Activated naive CD8-positive, alpha-beta T cell treated with anti-CD3 and anti-CD28 coated beads for 36 hours (primary cell): ENCODE results near the gene CBFA2T3. TPM values are rescaled to one million over a fixed set of nuclear protein-coding genes. Genes with fewer than 3 reads are reported as not detected.

Experiments used
- DNase-seq: peaks from one replicate; pipeline ENCODE4 v3.0.0; 2021
- H3K27ac Mint-ChIP-seq: one replicate; pipeline ENCODE4 v1.8.0; 2022; ENCODE audit warnings: mild to moderate bottlenecking, moderate library complexity, mixed read lengths
- H3K27me3 Mint-ChIP-seq: one replicate; pipeline ENCODE4 v1.8.0; 2022; ENCODE audit warnings: mild to moderate bottlenecking, mixed read lengths
- H3K36me3 Mint-ChIP-seq: one replicate; pipeline ENCODE4 v1.8.0; 2021; ENCODE audit warnings: mild to moderate bottlenecking, mixed read lengths
- H3K4me1 Mint-ChIP-seq: one replicate; pipeline ENCODE4 v1.8.0; 2021; ENCODE audit warnings: mixed read lengths
- H3K4me3 Mint-ChIP-seq: one replicate; pipeline ENCODE4 v1.8.0; 2022; ENCODE audit warnings: mild to moderate bottlenecking, moderate library complexity, mixed read lengths
- H3K9me3 Mint-ChIP-seq: one replicate; pipeline ENCODE4 v1.8.0; 2022; ENCODE audit warnings: mixed read lengths
- total RNA-seq, 2 experiments: library from RNA; stranded (reverse); gene quantifications; one replicate each; pipeline ENCODE4 v1.2.3, GENCODE V29; 2021

The CBFA2T3 gene
- total RNA-seq, 2 experiments from 2014 or later, result 0.28 to 0.56 TPM

DNA sequence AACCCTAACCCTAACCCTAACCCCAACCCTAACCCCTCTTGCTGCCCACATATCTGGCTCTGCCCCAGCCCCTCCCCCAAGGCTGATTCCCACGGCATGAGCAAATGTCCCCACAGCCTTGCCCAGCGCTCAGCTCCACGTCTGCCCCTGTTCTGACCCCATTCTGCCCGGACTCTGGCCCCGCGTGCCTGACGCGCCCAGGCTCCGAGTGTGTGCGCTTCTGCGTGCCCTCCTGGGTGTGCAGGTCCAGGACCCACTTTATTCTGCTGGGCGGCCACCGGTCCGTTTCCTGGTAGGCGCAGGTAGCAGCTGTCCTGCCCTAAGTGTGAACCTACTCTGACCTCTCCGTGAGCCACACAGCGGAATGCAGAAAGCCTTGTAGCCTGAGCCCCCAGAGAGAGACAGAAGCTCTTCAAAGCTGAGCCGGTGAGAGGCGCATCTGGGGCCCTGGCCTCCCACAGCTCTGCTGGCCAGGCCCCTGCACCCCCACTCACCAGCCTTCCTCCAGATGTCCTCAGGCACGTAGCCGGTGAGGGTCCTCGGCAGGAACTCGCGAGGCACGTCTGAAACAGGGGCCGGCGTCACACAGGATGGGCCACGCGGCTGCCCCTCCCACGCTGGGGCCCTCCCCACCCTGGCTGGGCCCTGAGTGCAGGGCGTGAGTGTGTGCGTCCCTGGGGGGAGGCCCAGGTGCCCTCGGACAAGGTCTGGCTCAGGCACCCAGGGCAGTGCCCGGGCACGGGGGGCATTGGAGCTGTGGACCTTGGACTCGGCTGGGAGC is 96.6 kb downstream of the CBFA2T3 start:
- Mint-ChIP-seq H3K4me3 (no peak overlapping the region), H3K9me3 (peaks cover 1% of the 10 kb centered on the region), H3K27ac (no peak overlapping the region), H3K36me3 (no peaks in the 10 kb centered on the region), H3K4me1 (no peaks in the 10 kb centered on the region), H3K27me3 (no peaks in the 10 kb centered on the region)
- DNase-seq, result no peak

DNA sequence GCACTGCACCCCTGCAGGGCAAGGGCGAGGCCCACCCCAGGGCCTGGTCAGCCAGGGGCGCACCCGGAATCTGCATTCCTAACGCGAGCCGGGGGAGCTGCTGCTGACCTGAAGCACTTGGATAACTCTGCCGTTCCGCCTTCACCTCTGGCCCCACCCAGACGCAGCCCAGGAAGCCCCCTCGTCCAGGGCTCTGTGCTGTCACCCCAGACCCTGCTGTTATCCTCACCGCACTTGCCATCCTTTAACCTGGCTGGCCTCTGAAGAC is 97.3 kb downstream of the CBFA2T3 start:
- DNase-seq, result no peak
- H3K4me1 Mint-ChIP-seq, result no peaks in the 10 kb centered on the region
- no peaks in the 10 kb centered on the region for H3K27me3 Mint-ChIP-seq
- no peaks in the 10 kb centered on the region for H3K36me3 Mint-ChIP-seq
- H3K27ac Mint-ChIP-seq, result no peak overlapping the region
- H3K9me3 Mint-ChIP-seq, result peaks cover 1% of the 10 kb centered on the region
- H3K4me3 Mint-ChIP-seq, result no peak overlapping the region

DNA sequence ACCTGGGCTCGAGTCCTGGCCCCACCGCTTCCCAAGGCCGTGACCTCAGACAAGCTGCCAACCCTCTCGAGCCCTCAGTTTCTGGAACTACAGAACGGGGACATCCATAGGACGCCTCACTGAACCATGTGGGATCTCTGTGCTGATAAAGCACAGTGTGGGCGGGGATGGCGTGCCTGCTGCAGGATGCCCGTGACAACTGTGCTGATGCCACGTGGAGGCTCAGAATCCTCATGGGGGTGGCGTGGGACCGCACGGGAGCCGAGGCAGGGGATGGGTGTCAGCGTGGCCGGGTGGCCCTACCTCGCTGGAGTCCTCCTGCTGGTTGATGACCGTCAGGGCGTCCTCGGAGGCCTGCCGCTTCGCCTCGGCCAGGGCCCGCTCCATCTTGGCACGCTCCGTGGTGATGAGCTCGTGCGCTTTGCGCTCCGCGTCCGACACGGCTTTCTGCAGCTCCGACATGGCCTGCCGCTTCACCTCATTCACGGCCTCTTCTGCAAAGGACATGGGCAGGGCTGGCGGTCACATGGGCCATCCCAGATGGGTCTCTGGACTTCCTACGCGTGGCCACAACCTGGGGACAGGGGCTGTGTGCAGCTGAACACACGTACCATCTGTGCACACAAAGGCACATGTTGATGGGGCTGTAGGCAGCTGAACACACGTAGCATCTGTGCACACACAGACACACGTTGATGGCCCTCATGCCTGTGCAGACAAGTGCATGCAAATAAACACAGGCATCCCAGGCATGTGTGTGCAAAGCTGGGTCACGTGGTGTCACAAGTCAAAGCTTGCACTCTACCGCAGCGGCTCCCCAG is 97.8 kb downstream of the CBFA2T3 start:
- Mint-ChIP-seq H3K9me3 (peaks cover 1% of the 10 kb centered on the region), H3K36me3 (no peaks in the 10 kb centered on the region), H3K27ac (no peak overlapping the region), H3K27me3 (no peaks in the 10 kb centered on the region), H3K4me3 (no peak overlapping the region), H3K4me1 (no peaks in the 10 kb centered on the region)
- no peak for DNase-seq

DNA sequence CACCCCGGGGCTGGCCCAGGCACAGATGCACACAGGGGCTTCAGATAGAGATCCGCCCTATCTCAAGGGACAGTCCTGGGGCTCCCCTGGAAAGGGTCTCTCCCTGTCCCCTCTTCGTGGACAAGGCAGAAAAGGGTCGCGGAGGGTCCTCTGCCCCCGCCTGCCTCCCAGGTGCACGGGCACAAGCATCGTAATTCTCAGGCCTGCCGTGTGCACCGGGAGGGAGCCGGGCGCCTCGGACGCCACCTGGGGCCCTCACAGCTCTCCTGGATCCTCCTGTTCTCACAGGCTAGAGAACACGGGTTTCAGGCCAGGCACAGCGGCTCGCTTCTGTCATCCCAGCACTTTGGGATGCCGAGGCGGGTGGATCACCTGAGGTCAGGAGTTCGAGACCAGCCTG is 98.7 kb downstream of the CBFA2T3 start:
- Mint-ChIP-seq H3K27ac (no peak overlapping the region), H3K4me1 (no peaks in the 10 kb centered on the region), H3K9me3 (peaks cover 1% of the 10 kb centered on the region), H3K27me3 (no peaks in the 10 kb centered on the region), H3K4me3 (no peak overlapping the region), H3K36me3 (no peaks in the 10 kb centered on the region)
- no peak for DNase-seq

DNA sequence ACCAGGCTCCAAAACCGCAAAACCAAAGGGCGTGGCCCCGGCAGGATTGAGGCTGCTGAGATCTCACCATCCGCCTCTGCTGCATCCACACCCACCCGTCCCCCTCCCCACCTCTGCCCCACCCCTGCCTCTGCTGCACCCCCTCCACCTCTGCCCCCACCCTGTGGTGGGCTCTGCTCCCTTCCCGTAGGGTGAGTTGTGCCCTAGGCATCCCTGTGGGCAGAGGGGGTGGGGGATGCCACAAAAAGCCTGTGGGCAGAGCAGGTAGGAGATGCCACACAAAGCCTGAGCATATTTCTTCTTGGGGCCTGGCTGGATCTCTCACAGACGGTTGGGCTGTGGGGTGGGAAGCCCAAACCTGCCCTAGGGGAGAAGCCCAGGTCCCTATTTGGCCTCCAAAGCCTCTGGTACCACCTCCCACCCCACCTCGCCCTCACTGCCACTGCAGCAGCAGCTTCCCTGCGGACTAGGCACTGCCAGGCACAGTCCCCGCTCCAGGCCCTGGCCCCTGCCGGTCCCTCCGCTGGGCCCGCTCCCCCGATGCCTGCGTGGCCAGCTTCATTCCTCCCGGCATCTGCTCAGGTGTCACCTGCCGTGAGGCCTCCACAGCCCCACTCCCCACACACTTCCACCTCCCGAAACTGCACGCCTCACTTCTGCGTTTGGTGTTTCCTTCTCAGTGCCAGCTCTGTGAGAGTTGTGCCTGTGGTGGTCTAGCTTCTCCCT is 99.3 kb downstream of the CBFA2T3 start:
- no peak for DNase-seq
- peaks cover 1% of the 10 kb centered on the region for H3K9me3 Mint-ChIP-seq
- H3K36me3 Mint-ChIP-seq, result no peaks in the 10 kb centered on the region
- no peaks in the 10 kb centered on the region for H3K27me3 Mint-ChIP-seq
- H3K4me3 Mint-ChIP-seq, result no peak overlapping the region
- no peaks in the 10 kb centered on the region for H3K4me1 Mint-ChIP-seq
- H3K27ac Mint-ChIP-seq, result no peak overlapping the region

DNA sequence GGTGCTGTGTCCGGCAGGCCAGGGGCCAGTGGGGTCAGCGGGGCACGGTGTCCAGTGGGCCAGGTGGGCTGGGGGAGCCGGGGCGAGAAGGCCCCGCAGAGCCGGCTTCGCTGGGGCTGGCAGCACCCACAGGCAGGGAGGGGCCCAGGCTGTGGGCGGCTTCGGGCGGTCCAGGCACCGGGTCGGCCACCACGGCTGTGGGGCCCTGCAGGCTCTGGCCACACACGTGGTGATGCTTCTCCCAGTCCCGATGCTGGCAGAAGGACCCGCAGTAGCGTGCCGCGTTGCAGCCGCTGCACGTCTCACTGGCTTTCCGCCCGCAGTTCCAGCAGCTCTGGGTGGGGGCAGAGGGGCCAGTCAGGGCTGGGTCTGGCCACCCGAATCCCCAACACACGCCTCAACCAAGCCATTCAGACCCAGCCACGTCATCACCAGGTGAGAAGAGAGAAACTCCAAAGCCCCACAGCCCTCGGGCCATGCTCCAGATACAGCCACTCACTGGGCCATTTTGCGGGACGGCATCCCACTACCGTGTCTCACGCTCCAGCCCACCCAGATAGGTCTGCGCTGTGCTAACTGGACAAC is 100.0 kb downstream of the CBFA2T3 start:
- H3K36me3 Mint-ChIP-seq, result no peaks in the 10 kb centered on the region
- H3K27me3 Mint-ChIP-seq, result no peaks in the 10 kb centered on the region
- no peak overlapping the region for H3K4me3 Mint-ChIP-seq
- no peak overlapping the region for H3K27ac Mint-ChIP-seq
- H3K9me3 Mint-ChIP-seq, result no peaks in the 10 kb centered on the region
- H3K4me1 Mint-ChIP-seq, result no peaks in the 10 kb centered on the region
- DNase-seq, result no peak

DNA sequence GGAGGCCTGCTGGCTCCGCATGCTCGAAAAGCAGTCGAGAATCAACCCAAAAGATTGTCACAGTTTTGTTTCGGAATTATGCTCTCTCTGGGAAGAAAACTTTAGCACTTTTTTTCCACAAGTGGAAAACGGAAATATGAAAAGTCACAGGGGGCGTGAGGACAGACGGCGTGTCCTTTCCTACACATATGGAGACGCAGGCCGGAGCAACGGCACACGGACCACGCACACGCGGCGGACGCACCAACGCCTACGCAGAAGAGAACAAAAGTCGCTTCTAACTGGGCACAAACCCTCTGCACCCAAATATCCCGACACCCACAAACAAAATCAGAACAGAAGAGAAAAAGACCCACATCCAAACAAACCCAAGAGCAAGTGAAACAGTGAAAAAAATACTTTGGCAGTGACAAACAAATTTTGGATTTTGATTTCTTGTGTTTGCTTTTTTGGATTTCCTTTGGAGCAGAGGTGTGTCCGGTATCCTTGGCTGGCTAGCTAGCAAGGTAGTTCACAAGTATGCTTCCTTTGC is 101.2 kb downstream of the CBFA2T3 start:
- H3K36me3 Mint-ChIP-seq, result no peaks in the 10 kb centered on the region
- peaks cover 6% of the 10 kb centered on the region for H3K27me3 Mint-ChIP-seq
- no peak overlapping the region for H3K27ac Mint-ChIP-seq
- no peaks in the 10 kb centered on the region for H3K4me1 Mint-ChIP-seq
- DNase-seq, result no peak
- no peak overlapping the region for H3K4me3 Mint-ChIP-seq
- H3K9me3 Mint-ChIP-seq, result no peaks in the 10 kb centered on the region

DNA sequence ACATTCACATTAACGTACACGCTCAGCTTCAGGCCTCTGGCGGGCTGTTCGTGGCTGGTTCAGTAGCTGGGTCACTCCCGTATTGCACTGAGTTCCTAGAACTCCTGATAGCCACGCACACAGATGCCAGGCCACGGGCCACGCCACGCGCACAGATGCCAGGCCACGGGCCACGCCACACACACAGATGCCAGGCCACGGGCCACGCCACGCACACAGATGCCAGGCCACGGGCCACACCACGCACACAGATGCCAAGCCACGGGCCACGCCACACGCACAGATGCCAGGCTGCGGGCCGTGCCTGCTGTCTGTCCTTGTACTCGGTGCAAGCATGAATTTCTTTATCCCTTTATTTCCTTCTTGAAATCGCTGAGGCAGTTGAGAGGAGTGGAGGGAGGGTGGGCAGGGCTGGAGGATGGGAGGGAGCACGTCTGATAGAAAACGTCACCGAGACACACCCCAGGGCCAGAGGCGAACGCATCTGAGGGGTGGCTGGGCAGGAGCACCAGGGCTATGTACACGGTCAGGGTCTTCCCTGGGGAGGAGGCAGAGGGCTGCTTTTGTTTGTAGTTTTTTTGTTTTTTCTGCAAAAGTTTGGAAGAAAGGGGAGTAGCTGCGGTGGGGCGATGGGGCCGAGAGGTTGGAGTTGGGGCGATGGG is 101.9 kb downstream of the CBFA2T3 start:
- no peak overlapping the region for H3K4me3 Mint-ChIP-seq
- H3K27me3 Mint-ChIP-seq, result peaks cover 10% of the 10 kb centered on the region
- H3K4me1 Mint-ChIP-seq, result no peaks in the 10 kb centered on the region
- DNase-seq, result no peak
- no peaks in the 10 kb centered on the region for H3K9me3 Mint-ChIP-seq
- H3K36me3 Mint-ChIP-seq, result no peaks in the 10 kb centered on the region
- no peak overlapping the region for H3K27ac Mint-ChIP-seq

DNA sequence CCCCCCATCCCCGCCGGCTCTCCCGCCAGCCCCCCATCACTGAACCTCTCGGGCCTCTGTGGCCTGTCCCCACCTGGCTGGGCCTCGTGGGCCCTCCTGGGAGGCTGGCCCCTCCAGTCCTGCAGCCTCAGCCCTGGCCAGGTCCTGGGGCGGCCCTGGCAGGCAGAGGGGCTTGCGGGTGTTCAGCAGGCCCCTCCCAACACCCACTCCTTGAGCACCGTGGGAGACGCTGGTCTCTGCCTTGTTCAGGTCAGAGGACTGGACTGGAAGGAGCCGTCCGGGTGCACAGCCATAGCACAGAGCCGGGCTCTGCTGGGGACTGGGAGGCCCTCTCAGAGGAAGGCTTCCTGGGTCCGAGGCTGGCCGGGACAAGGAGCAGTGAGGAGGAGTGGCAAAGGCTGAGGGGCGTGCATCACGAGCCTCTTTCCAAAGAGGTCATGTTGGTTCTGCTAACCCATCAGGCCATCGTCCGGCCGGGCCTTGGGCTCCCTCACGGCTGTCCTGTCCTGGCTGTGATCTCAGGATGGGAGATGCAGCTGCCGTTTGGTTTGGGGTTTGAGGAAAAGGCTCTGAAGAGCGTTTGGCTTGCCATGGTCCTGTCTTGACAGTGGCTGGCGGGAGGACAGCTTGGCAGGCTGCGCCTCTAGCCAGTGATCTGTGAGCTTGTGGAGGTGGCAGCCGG is 104.2 kb downstream of the CBFA2T3 start:
- DNase-seq, result no peak
- H3K4me1 Mint-ChIP-seq, result no peaks in the 10 kb centered on the region
- no peaks in the 10 kb centered on the region for H3K36me3 Mint-ChIP-seq
- H3K27me3 Mint-ChIP-seq, result peaks cover 10% of the 10 kb centered on the region
- no peak overlapping the region for H3K27ac Mint-ChIP-seq
- no peaks in the 10 kb centered on the region for H3K9me3 Mint-ChIP-seq
- no peak overlapping the region for H3K4me3 Mint-ChIP-seq

DNA sequence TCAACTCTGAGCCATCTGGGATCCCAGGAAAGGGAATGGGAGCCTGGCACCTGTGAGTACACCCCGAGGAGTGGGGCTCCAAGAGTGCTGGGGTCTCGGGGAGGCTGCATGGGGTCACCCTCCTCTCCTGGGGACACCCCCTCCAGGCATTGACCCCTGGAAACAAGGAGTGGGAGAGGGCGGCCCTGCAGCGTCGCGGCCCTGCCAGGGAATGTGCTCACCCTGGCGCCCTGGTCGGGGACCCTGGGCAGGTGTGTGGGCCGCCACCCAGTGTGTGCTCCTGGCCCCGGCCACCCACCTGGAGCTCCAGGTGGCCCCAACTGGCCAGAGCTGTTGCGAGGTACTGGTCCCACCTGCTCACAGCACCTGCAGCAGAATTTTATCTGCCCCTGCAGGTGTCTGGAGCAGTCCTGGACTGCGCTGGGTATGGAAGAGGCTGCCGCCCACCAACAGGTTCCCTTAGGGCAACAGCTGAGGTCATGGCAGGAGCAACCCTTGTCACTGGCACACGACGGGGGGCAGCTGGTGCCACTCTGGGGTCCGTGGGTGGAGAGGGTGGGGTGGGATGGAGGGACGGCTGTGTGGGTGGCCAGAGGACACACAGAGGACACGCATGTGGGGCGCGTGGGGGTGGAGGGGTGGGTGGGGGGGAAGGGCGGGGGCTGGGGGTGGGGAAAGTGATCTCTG is 105.1 kb downstream of the CBFA2T3 start:
- no peaks in the 10 kb centered on the region for H3K36me3 Mint-ChIP-seq

DNA sequence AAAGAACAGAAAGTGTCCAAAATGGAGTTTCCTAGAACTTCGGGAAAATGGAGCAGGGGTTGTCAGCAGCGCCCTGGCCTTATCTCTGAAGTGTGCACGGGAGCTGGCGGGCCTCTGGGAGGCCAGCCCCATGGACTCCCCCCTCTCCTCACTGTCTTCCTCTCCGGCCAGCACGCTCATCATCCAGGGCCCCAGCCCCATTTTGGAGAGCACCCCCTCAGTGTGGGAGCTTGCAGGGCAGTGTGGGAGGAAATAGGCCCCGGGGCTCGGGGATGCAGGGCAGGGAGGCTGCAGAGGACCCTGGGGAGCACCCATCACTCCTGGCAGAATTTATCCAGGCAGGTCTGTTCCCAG is 105.7 kb downstream of the CBFA2T3 start:
- Mint-ChIP-seq H3K27ac (no peak overlapping the region), H3K9me3 (no peaks in the 10 kb centered on the region), H3K27me3 (peaks cover 10% of the 10 kb centered on the region), H3K4me1 (no peaks in the 10 kb centered on the region), H3K36me3 (no peaks in the 10 kb centered on the region), H3K4me3 (no peak overlapping the region)
- no peak for DNase-seq

More for the DNA sequence above, 105.1 kb downstream of the CBFA2T3 start:
- H3K27me3 Mint-ChIP-seq, result peaks cover 10% of the 10 kb centered on the region
- H3K9me3 Mint-ChIP-seq, result no peaks in the 10 kb centered on the region
- no peaks in the 10 kb centered on the region for H3K4me1 Mint-ChIP-seq
- DNase-seq, result no peak
- H3K27ac Mint-ChIP-seq, result no peak overlapping the region
- H3K4me3 Mint-ChIP-seq, result no peak overlapping the region

DNA sequence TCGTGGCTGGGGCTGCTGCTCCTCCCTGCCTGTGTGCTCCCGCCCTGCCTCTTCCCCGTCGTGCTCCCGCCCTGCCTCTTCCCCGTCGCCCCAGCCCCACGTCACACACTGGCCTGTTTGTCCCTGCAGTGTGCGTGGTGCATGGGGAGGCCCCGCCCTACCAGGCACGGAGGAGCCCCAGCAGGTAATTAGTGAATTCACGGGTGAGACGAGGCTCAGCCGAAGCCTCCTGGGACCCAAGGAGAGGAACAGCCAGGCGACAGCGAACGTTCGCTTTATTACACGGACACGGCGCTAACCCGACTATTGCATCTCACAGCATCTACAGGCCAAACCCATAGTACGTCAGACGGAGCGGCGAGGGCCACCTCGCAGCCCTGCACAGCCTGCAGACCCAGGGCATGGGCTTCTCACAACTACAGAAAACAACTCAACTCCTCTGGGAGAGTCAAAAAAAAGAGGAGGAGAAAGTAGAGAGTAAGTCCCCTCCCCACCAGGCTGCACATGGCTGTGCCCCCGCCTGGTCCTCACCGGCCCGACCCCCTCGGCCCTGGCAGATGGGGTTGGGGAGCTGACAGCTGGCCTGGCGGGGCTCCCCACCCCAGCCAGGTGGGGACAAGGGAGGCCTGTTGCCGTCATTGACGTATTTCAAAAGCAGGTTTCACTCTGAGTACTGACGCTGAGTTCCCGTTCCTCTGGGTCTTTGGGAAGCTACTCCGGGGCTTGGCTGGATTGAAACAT is 106.2 kb downstream of the CBFA2T3 start:
- Mint-ChIP-seq H3K36me3 (no peaks in the 10 kb centered on the region), H3K4me1 (no peaks in the 10 kb centered on the region), H3K27ac (no peak overlapping the region), H3K9me3 (no peaks in the 10 kb centered on the region), H3K27me3 (peaks cover 10% of the 10 kb centered on the region), H3K4me3 (peak overlapping the region; percentile 6)
- DNase-seq, result no peak

DNA sequence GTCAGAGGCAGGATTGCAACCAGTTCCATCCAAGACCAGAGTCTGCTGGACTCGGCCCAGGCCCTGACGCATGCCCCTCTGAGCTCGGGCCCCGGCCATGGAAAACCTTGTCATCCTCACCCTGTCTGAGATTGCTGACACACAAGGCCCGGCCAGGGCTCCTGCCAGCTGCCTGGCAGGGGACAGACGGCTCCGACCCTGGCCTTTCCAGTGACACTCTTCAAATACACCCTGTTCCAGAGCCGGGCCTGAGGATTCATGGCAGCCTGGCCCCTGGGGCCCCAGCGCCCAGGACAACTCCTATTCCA is 107.4 kb downstream of the CBFA2T3 start:
- Mint-ChIP-seq H3K4me3 (no peak overlapping the region), H3K27ac (no peak overlapping the region), H3K36me3 (no peaks in the 10 kb centered on the region), H3K4me1 (no peaks in the 10 kb centered on the region), H3K27me3 (peaks cover 10% of the 10 kb centered on the region), H3K9me3 (no peaks in the 10 kb centered on the region)
- no peak for DNase-seq
